Upper lobe of left lung (tissue), 6 donors: ENCODE results near the gene MTFR1L. TPM values are rescaled to one million over a fixed set of nuclear protein-coding genes. Genes with fewer than 3 reads are reported as not detected.
"Not testable (repeated sequence)": the region's sequence is repeated elsewhere in the genome, so short reads cannot be mapped to it uniquely, and the experiment has no call there.

Experiments
- ATAC-seq, 2 donors: fragments of 200-7000 bp; cut with Tn5 transposase; one replicate each; pipeline ENCODE4 v1.9.1; 2022; ENCODE audit warnings: mild to moderate bottlenecking in 2 of 2, moderate library complexity in 2 of 2; ENCODE audit not compliant: low FRiP score in 2 of 2
- DNase-seq, 2 donors: peaks; one replicate each; pipeline ENCODE4 v3.0.0-alpha.2; 2019 to 2020
- H3K27ac ChIP-seq, 4 donors: fragments of 200-600 bp; sonication (generic); one replicate each; pipeline ENCODE4 v1.5.1; 2016 to 2019
- H3K27me3 ChIP-seq, 4 donors: fragments of 200-600 bp; sonication (generic); one replicate each; pipeline ENCODE4 v1.5.1; 2017 to 2019
- H3K36me3 ChIP-seq, 4 donors: fragments of 200-600 bp; sonication (generic); one replicate each; pipeline ENCODE4 v1.5.1; 2016 to 2019
- H3K4me1 ChIP-seq, 4 donors: fragments of 200-600 bp; sonication (generic); one replicate each; pipeline ENCODE4 v1.5.1; 2018 to 2019
- H3K4me3 ChIP-seq, 4 donors: fragments of 200-600 bp; sonication (generic); one replicate each; pipeline ENCODE4 v1.5.1; 2017 to 2019; ENCODE audit warnings: mild to moderate bottlenecking in 2 of 4, moderate library complexity in 1 of 4
- H3K9me3 ChIP-seq, 4 donors: fragments of 200-600 bp; sonication (generic); one replicate each; pipeline ENCODE4 v1.5.1; 2018 to 2019
- EP300 ChIP-seq, 4 donors: sonication (generic); formaldehyde crosslinking; IDR thresholded peaks; one replicate each; pipeline ENCODE4 v1.5.1; 2017; ENCODE audit warnings: antibody characterized with exemption in 4 of 4, control low read depth in 2 of 4
- POLR2A ChIP-seq, 4 donors: fragments of 450-650 bp; IDR thresholded peaks; one replicate each; pipeline ENCODE4 v1.5.1; 2016 to 2017; ENCODE audit warnings: antibody characterized with exemption in 4 of 4, mild to moderate bottlenecking in 2 of 4
- POLR2AphosphoS5 ChIP-seq, 2 donors: sonication (generic); formaldehyde crosslinking; IDR thresholded peaks; one replicate each; pipeline ENCODE4 v1.5.1; 2017; ENCODE audit warnings: antibody characterized with exemption in 2 of 2
- WGBS, 2 donors: methylation state at CpG; one replicate each; pipeline ENCODE4 v1.1.5; 2017 to 2018; 5-methylcytosine and 5-hydroxymethylcytosine counted together
- total RNA-seq, 6 donors: library from RNA; depleted of rRNA in 4 of 6; stranded (reverse); fragments of >200 nt in 4 of 6; gene quantifications; one replicate each; pipeline versions ENCODE4 v1.1.0 to v1.2.1, GENCODE V29; 2016 to 2021
- TF ChIP-seq, protein P1 (sequence below), 6 experiments: fragments of 450-650 bp in 4 of 6; fragments of 200-600 bp in 2 of 6; sonication (generic) in 2 of 6; IDR thresholded peaks; one replicate each; pipeline ENCODE4 v1.5.1; 2016 to 2019; ENCODE audit warnings: antibody characterized with exemption in 6 of 6
- donor health status: DM: no; HTN: no; CAD: no; lungs with moderate emphysema.
- donor health status: DM: no; HTN: yes; CAD: no; lungs with severe emphysema.

Gene MTFR1L
- total RNA-seq, 6 donors from 2014 or later = 43.2 to 80.7 (median 53.6) TPM

DNA sequence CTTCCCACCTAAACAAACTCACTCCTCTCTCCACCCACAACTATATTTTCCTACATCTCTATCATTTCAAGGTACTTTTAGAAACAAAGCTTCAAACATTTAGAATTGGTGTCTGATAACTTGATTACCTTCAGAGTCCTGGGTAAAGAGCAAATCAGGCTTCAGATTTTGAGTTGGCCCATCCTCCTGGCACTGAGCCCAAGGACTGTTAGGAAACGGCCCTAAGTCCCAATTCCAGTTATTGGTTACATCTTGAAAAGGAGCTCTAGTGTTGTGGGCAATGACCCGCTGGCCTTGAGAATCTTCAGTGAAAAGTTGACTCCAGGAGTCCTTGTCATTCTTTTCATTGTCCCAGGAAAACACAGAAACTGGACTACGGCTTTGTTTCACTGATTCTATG lies 15.1 kb downstream of the MTFR1L start:
- H3K4me3 ChIP-seq = no peak overlapping the region
- TF ChIP-seq, protein P1, sequence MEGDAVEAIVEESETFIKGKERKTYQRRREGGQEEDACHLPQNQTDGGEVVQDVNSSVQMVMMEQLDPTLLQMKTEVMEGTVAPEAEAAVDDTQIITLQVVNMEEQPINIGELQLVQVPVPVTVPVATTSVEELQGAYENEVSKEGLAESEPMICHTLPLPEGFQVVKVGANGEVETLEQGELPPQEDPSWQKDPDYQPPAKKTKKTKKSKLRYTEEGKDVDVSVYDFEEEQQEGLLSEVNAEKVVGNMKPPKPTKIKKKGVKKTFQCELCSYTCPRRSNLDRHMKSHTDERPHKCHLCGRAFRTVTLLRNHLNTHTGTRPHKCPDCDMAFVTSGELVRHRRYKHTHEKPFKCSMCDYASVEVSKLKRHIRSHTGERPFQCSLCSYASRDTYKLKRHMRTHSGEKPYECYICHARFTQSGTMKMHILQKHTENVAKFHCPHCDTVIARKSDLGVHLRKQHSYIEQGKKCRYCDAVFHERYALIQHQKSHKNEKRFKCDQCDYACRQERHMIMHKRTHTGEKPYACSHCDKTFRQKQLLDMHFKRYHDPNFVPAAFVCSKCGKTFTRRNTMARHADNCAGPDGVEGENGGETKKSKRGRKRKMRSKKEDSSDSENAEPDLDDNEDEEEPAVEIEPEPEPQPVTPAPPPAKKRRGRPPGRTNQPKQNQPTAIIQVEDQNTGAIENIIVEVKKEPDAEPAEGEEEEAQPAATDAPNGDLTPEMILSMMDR (IDR thresholded peaks at IDR 0.05) = no peak
- no peak for TF ChIP-seq POLR2A (IDR thresholded peaks at IDR 0.05)
- no peak for TF ChIP-seq EP300 (IDR thresholded peaks at IDR 0.05)
- no peak for TF ChIP-seq POLR2AphosphoS5 (IDR thresholded peaks at IDR 0.05)
- no peaks in the 10 kb centered on the region for H3K4me1 ChIP-seq
- no peaks in the 10 kb centered on the region for H3K9me3 ChIP-seq
- no peaks in the 10 kb centered on the region for H3K27me3 ChIP-seq
- no peak for DNase-seq
- peaks cover 25 to 44% (median 38%) of the 10 kb centered on the region in 4 donors for H3K36me3 ChIP-seq
- no peak for ATAC-seq
- no peak overlapping the region for H3K27ac ChIP-seq
- 63 to 73% methylated on average over 3 of the region's 3 CpGs for WGBS, 2 donors

GRCh38 chr1:25836695-25837094 lies 16.9 kb downstream of the MTFR1L start:
- 72 to 84% methylated on average over 3 of the region's 3 CpGs for WGBS, 2 donors
- no peak for ATAC-seq
- Histone ChIP-seq H3K4me1 (no peaks in the 10 kb centered on the region), H3K27ac (no peak overlapping the region), H3K9me3 (no peaks in the 10 kb centered on the region), H3K36me3 (peaks cover 11 to 28% (median 22%) of the 10 kb centered on the region in 4 donors), H3K27me3 (no peaks in the 10 kb centered on the region), H3K4me3 (no peak overlapping the region)
- DNase-seq = no peak
- TF ChIP-seq POLR2A (IDR thresholded peaks at IDR 0.05) (no peak), EP300 (IDR thresholded peaks at IDR 0.05) (no peak), POLR2AphosphoS5 (IDR thresholded peaks at IDR 0.05) (no peak)
- TF ChIP-seq, protein P1 (IDR thresholded peaks at IDR 0.05) = no peak

- DNase-seq (no peak), ATAC-seq (no peak)
- no peak for TF ChIP-seq POLR2A (IDR thresholded peaks at IDR 0.05)
- TF ChIP-seq, protein P1 (IDR thresholded peaks at IDR 0.05) = peak in 3 of 6 experiments; percentile 32 to 40 (median 38)
- Histone ChIP-seq H3K4me1 (no peaks in the 10 kb centered on the region), H3K27ac (no peak overlapping the region), H3K36me3 (peaks cover 6 to 21% (median 16%) of the 10 kb centered on the region in 4 donors), H3K27me3 (no peaks in the 10 kb centered on the region), H3K9me3 (no peaks in the 10 kb centered on the region), H3K4me3 (no peak overlapping the region)
- WGBS, 2 donors = 88 to 89% methylated on average over 1 of the region's 1 CpG
Measured at GRCh38 chr1:25837262-25837875, 17.6 kb downstream of the MTFR1L start.

- not testable (repeated sequence) for H3K27ac ChIP-seq, H3K4me3 ChIP-seq, H3K36me3 ChIP-seq, H3K9me3 ChIP-seq, H3K4me1 ChIP-seq, DNase-seq, H3K27me3 ChIP-seq, ATAC-seq
- 89 to 96% methylated on average over 4 of the region's 4 CpGs for WGBS, 2 donors
Measured at GRCh38 chr1:25839808-25840207, 20.1 kb downstream of the MTFR1L start.

GRCh38 chr1:25843483-25843882 lies 23.7 kb downstream of the MTFR1L start:
- Histone ChIP-seq H3K9me3 (no peaks in the 10 kb centered on the region), H3K4me1 (no peaks in the 10 kb centered on the region), H3K27ac (no peak overlapping the region), H3K4me3 (no peak overlapping the region), H3K36me3 (no peaks in the 10 kb centered on the region), H3K27me3 (no peaks in the 10 kb centered on the region)
- TF ChIP-seq, protein P1 (IDR thresholded peaks at IDR 0.05) = no peak
- TF ChIP-seq POLR2A (IDR thresholded peaks at IDR 0.05) = no peak
- TF ChIP-seq EP300 (IDR thresholded peaks at IDR 0.05) = no peak
- TF ChIP-seq POLR2AphosphoS5 (IDR thresholded peaks at IDR 0.05) = no peak
- ATAC-seq (no peak), DNase-seq (no peak)
- WGBS, 2 donors = 85 to 87% methylated on average over 3 of the region's 3 CpGs
